Coronary artery (tissue), 2 donors: Measurements from ENCODE around the gene F11.

Experiments used
- DNase-seq: peaks from one replicate; pipeline ENCODE4 v3.0.0-alpha.2; 2017; ENCODE audit warnings: low spot score
- H3K27ac ChIP-seq, 2 donors: fragments of 200-600 bp; sonication (generic); one replicate each; pipeline ENCODE4 v1.5.1; 2016 to 2019
- H3K4me3 ChIP-seq: fragments of 200-600 bp; sonication (generic); 2 replicates; pipeline ENCODE4 v1.5.1; 2016; ENCODE audit warnings: mild to moderate bottlenecking, moderate library complexity
- TF ChIP-seq, protein P1 (sequence below): fragments of 200-600 bp; sonication (generic); IDR thresholded peaks from one replicate; pipeline ENCODE4 v1.5.1; 2019; ENCODE audit warnings: antibody characterized with exemption

The F11 gene

DNA sequence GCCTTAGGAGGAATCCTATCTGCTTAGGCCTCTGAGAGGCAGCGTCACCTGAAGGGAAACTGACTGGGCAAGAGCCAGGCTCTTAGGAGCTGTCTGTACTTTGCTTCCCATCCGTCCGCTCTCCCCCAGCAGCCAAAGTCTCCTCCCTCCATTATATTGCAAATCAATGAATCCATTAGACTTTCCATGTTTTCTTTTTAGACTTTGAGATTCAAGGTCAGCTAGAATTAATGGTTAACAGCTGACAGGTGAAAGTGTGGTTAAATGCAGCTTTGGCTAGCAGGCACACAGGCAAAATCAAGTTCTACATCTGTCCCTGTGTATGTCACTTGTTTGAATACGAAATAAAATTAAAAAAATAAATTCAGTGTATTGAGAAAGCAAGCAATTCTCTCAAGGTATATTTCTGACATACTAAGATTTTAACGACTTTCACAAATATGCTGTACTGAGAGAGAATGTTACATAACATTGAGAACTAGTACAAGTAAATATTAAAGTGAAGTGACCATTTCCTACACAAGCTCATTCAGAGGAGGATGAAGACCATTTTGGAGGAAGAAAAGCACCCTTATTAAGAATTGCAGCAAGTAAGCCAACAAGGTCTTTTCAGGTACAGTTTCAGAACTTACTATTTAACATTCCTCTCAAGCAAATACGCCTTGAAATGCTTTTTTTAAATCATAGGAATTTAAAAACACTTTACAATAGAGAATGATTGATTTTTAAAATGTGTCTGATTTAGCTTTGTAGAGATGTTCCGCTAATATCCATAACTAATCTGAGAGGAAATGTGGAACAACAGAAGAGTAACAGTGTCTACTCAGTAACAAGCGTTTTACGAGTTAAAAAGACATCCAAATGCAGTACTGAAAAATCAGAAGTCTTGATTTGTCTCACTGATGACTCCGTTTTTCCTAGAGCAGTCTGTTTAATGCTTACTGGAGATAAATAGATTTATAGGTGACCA is at the start of gene F11:
TSS of gene F11 (plus strand) at position 507 of the 970 bp plus-strand sequence. CDS start 948 bp downstream, outside the sequence.
- DNase-seq, result no peak
- Histone ChIP-seq H3K4me3 (no peak within 1 kb of the TSS), H3K27ac (no peak within 1 kb of the TSS)
- TF ChIP-seq, protein P1, sequence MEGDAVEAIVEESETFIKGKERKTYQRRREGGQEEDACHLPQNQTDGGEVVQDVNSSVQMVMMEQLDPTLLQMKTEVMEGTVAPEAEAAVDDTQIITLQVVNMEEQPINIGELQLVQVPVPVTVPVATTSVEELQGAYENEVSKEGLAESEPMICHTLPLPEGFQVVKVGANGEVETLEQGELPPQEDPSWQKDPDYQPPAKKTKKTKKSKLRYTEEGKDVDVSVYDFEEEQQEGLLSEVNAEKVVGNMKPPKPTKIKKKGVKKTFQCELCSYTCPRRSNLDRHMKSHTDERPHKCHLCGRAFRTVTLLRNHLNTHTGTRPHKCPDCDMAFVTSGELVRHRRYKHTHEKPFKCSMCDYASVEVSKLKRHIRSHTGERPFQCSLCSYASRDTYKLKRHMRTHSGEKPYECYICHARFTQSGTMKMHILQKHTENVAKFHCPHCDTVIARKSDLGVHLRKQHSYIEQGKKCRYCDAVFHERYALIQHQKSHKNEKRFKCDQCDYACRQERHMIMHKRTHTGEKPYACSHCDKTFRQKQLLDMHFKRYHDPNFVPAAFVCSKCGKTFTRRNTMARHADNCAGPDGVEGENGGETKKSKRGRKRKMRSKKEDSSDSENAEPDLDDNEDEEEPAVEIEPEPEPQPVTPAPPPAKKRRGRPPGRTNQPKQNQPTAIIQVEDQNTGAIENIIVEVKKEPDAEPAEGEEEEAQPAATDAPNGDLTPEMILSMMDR, result no peak

GRCh38 chr4:186216465-186217024 is 49.4 kb upstream of the F11 start:
- no peak overlapping the region for H3K27ac ChIP-seq
- TF ChIP-seq, protein P1, result no peak
- no peak overlapping the region for H3K4me3 ChIP-seq
- DNase-seq, result no peak

GRCh38 chr4:186217733-186218293 is 48.2 kb upstream of the F11 start:
- DNase-seq, result no peak
- Histone ChIP-seq H3K4me3 (no peak overlapping the region), H3K27ac (no peak overlapping the region)
- TF ChIP-seq, protein P1, result no peak

- DNase-seq, result no peak
- Histone ChIP-seq H3K27ac (no peak overlapping the region), H3K4me3 (no peak overlapping the region)
- TF ChIP-seq, protein P1, result no peak
Observed at GRCh38 chr4:186221624-186222023, 44.4 kb upstream of the F11 start.

DNA sequence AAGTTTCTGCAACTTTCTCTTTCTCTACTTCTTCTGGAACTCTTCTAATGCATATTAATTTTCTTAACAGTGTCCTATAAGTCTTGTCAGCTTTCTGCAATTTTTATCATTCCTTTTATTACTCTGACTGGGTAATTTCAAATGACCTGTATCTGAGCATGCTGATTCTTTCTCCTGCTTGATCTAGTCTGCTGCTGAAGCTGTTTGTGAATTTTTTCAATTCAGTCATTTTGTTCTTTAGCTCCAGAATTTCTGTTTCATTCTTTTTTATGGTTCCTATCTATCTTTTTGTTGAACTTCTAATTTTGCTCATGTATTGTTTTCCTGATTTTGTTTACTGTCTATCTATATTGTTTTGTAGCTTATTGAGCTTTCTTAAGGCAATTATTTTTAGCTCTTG is 40.1 kb upstream of the F11 start:
- TF ChIP-seq, protein P1, result no peak
- Histone ChIP-seq H3K27ac (no peak overlapping the region), H3K4me3 (no peak overlapping the region)
- no peak for DNase-seq

DNA sequence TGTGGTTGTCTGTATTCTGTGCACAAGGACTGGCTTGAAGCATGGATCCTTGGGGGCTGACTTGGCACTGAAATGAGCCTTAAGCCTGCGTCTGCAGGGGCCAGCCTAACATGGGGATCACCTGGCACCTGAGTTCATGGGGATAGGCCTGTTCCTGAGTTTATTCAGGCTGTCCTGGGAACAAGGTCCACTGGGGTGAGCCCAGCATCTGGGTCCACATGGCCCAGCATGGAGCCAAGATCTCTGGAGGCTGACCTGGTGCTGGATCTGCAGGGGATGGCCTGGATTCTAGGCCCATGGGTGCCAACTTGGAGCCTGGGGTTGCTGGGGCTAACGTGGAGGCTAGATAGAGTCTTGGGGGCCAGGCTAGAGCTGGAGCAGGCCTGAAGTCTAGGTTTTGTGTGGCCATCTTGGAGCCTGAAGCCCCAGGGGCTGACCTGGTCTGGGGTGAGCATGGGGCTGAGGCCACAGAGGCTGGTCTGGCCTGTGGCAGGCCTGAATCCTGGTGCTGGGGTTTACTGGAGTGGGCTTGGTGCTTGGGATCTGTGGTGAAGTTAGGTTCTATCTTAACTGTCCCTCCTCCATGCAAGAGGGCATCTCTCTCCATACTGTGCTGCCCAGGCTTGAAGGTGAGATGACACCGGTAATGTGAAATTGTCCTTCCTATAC is 39.3 kb upstream of the F11 start:
- TF ChIP-seq, protein P1, result no peak
- Histone ChIP-seq H3K4me3 (no peak overlapping the region), H3K27ac (no peak overlapping the region)
- no peak for DNase-seq
